Metanephros (tissue), 2 donors: ENCODE data around the gene GPR62. TPM values are rescaled to one million over a fixed set of nuclear protein-coding genes. Genes with fewer than 3 reads are reported as not detected.

Source experiments
- small RNA-seq: library from RNA; depleted of rRNA; stranded (forward); fragments of <200 nt; gene quantifications from one replicate; pipeline ENCODE3, GENCODE V24; 2014; ENCODE audit warnings: low replicate concordance
- total RNA-seq: library from RNA; depleted of rRNA; stranded (reverse); fragments of >200 nt; gene quantifications from one replicate; pipeline ENCODE4 v1.2.3, GENCODE V29; 2014

Gene GPR62
- 0.06 TPM for total RNA-seq

GRCh38 chr3:51955175-51955892 lies at the start of gene GPR62:
Gene GPR62, plus strand, starts transcription at chr3:51955381. Its CDS starts 272 bp downstream, at chr3:51955653.

GRCh38 chr3:51941798-51942602 lies 13.2 kb upstream of the GPR62 start, which contains the start of the genes PARP3 and RRP9:
Gene PARP3, plus strand, starts transcription at chr3:51942363. Its CDS starts 993 bp downstream, at chr3:51943356.
Gene RRP9, minus strand, starts transcription at chr3:51941904. Its CDS starts 37 bp downstream, at chr3:51941867.

GRCh38 chr3:51967384-51968169 lies 12.4 kb downstream of the GPR62 start, which contains the start of gene PCBP4:
Gene PCBP4, minus strand, starts transcription at chr3:51967454. Its CDS starts 6,214 bp downstream, at chr3:51961240.

GRCh38 chr3:51974963-51975851 lies 20.0 kb downstream of the GPR62 start, which contains the start of gene ABHD14A:
Gene ABHD14A, plus strand, starts transcription at chr3:51975064. Its CDS starts 72 bp downstream, at chr3:51975136.

GRCh38 chr3:51982838-51983577 lies 27.8 kb downstream of the GPR62 start, which contains the start of gene ACY1:
Gene ACY1, plus strand, starts transcription at chr3:51983535. Its CDS starts 530 bp downstream, at chr3:51984065.

GRCh38 chr3:51995346-51996163 lies 40.4 kb downstream of the GPR62 start, which contains the start of gene RPL29:
Gene RPL29, minus strand, starts transcription at chr3:51995895. Its CDS starts 434 bp downstream, at chr3:51995461.

Small RNAs within 50 kb of the gene (small RNA-seq; reads per million reads assigned to genes)
- not detected for gene AC115284.1

Other genes starting within 250 kb of the GPR62 start
- 0.53 TPM for gene GRM2, start 248.3 kb upstream of the GPR62 start, total RNA-seq
- not detected for gene IQCF6, start 176.1 kb upstream of the GPR62 start, total RNA-seq
- gene IQCF2, start 93.8 kb upstream of the GPR62 start, total RNA-seq: not detected
- not detected for gene IQCF5, start 79.8 kb upstream of the GPR62 start, total RNA-seq
- gene IQCF1, start 52.0 kb upstream of the GPR62 start, total RNA-seq: not detected
- 14.7 TPM for gene RRP9, start 13.5 kb upstream of the GPR62 start, total RNA-seq
- gene PARP3, start 13.0 kb upstream of the GPR62 start, total RNA-seq: 20.0 TPM
- gene PCBP4, start 12.1 kb downstream of the GPR62 start, total RNA-seq: 46.2 TPM
- 54.7 TPM for gene ABHD14B, start 18.7 kb downstream of the GPR62 start, total RNA-seq
- 17.0 TPM for gene ABHD14A, start 19.7 kb downstream of the GPR62 start, total RNA-seq
- 47.4 TPM for gene ACY1, start 28.2 kb downstream of the GPR62 start, total RNA-seq
- 787 TPM for gene RPL29, start 40.5 kb downstream of the GPR62 start, total RNA-seq
- 12.1 TPM for gene DUSP7, start 101.2 kb downstream of the GPR62 start, total RNA-seq
- 7.1 TPM for gene POC1A, start 199.0 kb downstream of the GPR62 start, total RNA-seq
- 41.9 TPM for gene ALAS1, start 242.8 kb downstream of the GPR62 start, total RNA-seq